ENCODE data around the gene WDFY1. TPM values are rescaled to one million over a fixed set of nuclear protein-coding genes. Genes with fewer than 3 reads are reported as not detected.

WDFY1 gene
- total and polyA plus RNA-seq, 2 donors (not counting 3 experiments of a cell fraction or from before 2014, with no cell fraction given) = 54.7 to 68.7 TPM

DNA sequence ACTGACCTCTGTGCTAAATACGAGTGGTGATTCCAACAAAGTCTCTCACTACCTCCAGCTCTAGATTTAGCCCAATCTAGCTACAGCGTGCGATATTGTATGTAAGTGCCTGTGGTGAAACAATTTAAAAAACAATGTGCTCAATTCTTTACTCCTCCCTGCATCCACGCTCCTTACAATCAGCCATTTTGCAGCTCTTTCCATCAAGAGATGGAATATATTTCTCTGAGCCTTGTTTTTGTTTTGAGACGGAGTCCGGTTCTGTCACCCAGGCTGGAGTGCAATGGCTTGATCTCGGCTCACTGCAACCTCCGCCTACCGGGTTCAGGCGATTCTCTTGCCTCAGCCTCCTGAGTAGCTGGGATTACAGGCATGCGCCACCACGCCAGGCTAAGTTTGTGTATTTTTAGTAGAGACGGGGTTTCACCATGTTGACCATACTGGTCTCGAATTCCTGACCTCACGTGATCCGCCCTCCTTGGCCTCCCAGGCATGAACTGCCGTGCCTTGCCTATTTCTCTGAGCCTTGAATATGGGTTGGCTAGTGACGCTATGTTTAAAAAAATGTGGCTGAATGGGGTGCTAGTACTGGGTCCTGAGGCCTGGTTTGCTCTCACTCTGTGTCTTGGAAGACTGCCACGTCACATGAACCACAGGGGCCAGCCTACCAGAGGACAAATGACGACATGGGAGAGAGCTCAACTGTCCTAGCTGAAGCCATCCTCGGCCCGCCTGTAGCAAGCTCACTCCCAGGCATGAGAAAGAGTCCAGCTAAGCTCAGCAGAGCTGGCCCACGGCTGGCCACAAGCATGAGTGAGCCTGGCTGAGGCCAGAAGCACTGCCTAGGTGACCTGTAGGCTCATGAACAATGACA lies 14.8 kb downstream of the WDFY1 start:
- H3K79me2 ChIP-seq (ENCODE audit: control insufficient read depth, insufficient read depth, low read length) = peaks cover 97% of the 10 kb centered on the region
- POLR2A ChIA-PET = no interaction called here
- dilution Hi-C loops (cut with MboI; ENCODE audit: extremely low pct_ligation_motif_present, low sequenced_read_pairs) = no loop called here
- H3K27ac ChIP-seq (ENCODE audit: insufficient read depth, low read depth, low read length) = no peak overlapping the region
- no peaks in the 10 kb centered on the region for H3K36me3 ChIP-seq (ENCODE audit: control insufficient read depth in 2 of 2, extremely low read depth in 1 of 2, insufficient read depth in 2 of 2, low read length in 2 of 2)
- DNase-seq (ENCODE audit: low read depth, low spot score) (no peak), FAIRE-seq (peak; percentile 18)
- no peaks in the 10 kb centered on the region for H3K9me1 ChIP-seq (replicated peaks; ENCODE audit: control insufficient read depth, extremely low read depth, insufficient read depth, low read length)
- TF ChIP-seq POLR2AphosphoS5 (IDR thresholded peaks at IDR 0.05; ENCODE audit: insufficient read depth, low read depth, low read length) = no peak
- TF ChIP-seq, protein P1, sequence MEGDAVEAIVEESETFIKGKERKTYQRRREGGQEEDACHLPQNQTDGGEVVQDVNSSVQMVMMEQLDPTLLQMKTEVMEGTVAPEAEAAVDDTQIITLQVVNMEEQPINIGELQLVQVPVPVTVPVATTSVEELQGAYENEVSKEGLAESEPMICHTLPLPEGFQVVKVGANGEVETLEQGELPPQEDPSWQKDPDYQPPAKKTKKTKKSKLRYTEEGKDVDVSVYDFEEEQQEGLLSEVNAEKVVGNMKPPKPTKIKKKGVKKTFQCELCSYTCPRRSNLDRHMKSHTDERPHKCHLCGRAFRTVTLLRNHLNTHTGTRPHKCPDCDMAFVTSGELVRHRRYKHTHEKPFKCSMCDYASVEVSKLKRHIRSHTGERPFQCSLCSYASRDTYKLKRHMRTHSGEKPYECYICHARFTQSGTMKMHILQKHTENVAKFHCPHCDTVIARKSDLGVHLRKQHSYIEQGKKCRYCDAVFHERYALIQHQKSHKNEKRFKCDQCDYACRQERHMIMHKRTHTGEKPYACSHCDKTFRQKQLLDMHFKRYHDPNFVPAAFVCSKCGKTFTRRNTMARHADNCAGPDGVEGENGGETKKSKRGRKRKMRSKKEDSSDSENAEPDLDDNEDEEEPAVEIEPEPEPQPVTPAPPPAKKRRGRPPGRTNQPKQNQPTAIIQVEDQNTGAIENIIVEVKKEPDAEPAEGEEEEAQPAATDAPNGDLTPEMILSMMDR (IDR thresholded peaks at IDR 0.05; ENCODE audit: extremely low read depth in 1 of 2, insufficient read depth in 1 of 2, low read depth in 1 of 2, low read length in 2 of 2) = no peak
- no peak for TF ChIP-seq EZH2 (IDR thresholded peaks at IDR 0.05; ENCODE audit: borderline replicate concordance, low read depth, low read length, severe bottlenecking)
- TF ChIP-seq POLR2A (IDR thresholded peaks at IDR 0.05; ENCODE audit: low read depth, low read length) = no peak
- no peak for TF ChIP-seq GATA2 (IDR thresholded peaks at IDR 0.05; ENCODE audit: insufficient read depth, insufficient read length, low read depth, low read length)
- H3K4me3 ChIP-seq (replicated peaks in 1 of 3; ENCODE audit: insufficient read depth in 1 of 3, low read depth in 1 of 3, low read length in 3 of 3) = no peak overlapping the region
- H3K27me3 ChIP-seq (ENCODE audit: control insufficient read depth in 2 of 2, insufficient read depth in 2 of 2, low read length in 2 of 2) = no peaks in the 10 kb centered on the region
- CTCF ChIA-PET = interaction anchor here (2.1 kb wide), 1 partner anchor 13 kb away, joined by 8 read pairs; no protein-coding TSS in a partner anchor
- intact Hi-C loops (cut with micrococcal nuclease) = no loop called here
- H3K4me1 ChIP-seq (ENCODE audit: control insufficient read depth, extremely low read depth, insufficient read depth, low read length) = peaks cover 6% of the 10 kb centered on the region
- no peak overlapping the region for H2AFZ ChIP-seq (ENCODE audit: low read depth, low read length)
- H3K9me3 ChIP-seq (replicated peaks; ENCODE audit: control insufficient read depth, insufficient read depth, low read length) = peaks cover 4% of the 10 kb centered on the region
- no peak overlapping the region for H3K9ac ChIP-seq (replicated peaks; ENCODE audit: extremely low read depth, insufficient read depth, low read length)
- peaks cover 2% of the 10 kb centered on the region for H4K20me1 ChIP-seq (replicated peaks; ENCODE audit: control insufficient read depth, extremely low read depth, insufficient read depth, low read length)
- BruUV-seq (replicated peaks) = no TSS peak
- no peak overlapping the region for H3K4me2 ChIP-seq (ENCODE audit: insufficient read depth, low read length)

Measured in endothelial cell of umbilical vein (primary cell).